ENCODE measurements around the gene IGFN1. TPM values are rescaled to one million over a fixed set of nuclear protein-coding genes. Genes with fewer than 3 reads are reported as not detected.
A peak's percentile ranks its signal among the peaks of the same experiment; 100 is the strongest.

Gene IGFN1
- total and polyA plus RNA-seq, 2 donors from 2014 or later = 2.8 TPM; not detected in 1

GRCh38 chr1:201146626-201147390 is 43.8 kb upstream of the IGFN1 start:
- Histone ChIP-seq H3K9me3 (ENCODE audit: control insufficient read depth in 2 of 3, insufficient read depth in 1 of 3, low read length in 3 of 3) (no peaks in the 10 kb centered on the region), H3K9ac (ENCODE audit: low read length in 3 of 3) (no peak overlapping the region), H3K4me3 (ENCODE audit: low read length in 3 of 3) (no peak overlapping the region), H3K36me3 (ENCODE audit: control insufficient read depth in 2 of 3, insufficient read depth in 3 of 3, low read length in 3 of 3) (peaks cover 7 to 40% (median 39%) of the 10 kb centered on the region in 3 donors), H3K27ac (ENCODE audit: low read depth in 2 of 2, low read length in 2 of 2) (no peak overlapping the region), H3K4me1 (ENCODE audit: control insufficient read depth in 2 of 3, insufficient read depth in 2 of 3, low read depth in 1 of 3, low read length in 3 of 3) (no peaks in the 10 kb centered on the region), H3K27me3 (ENCODE audit: control insufficient read depth, insufficient read depth, low read length) (no peaks in the 10 kb centered on the region)
- FAIRE-seq (no peak), DNase-seq (peak in 1 of 5 donors; percentile 68)
- no peak for TF ChIP-seq CTCF (IDR thresholded peaks at IDR 0.05; ENCODE audit: borderline replicate concordance, extremely low read depth, insufficient read depth)
- intact Hi-C loops (cut with DNase I) = no loop called here

- Histone ChIP-seq H3K9ac (ENCODE audit: low read length in 3 of 3) (no peak overlapping the region), H3K4me3 (ENCODE audit: low read length in 3 of 3) (no peak overlapping the region), H3K4me1 (ENCODE audit: control insufficient read depth in 2 of 3, insufficient read depth in 2 of 3, low read depth in 1 of 3, low read length in 3 of 3) (no peaks in the 10 kb centered on the region), H3K36me3 (ENCODE audit: control insufficient read depth in 2 of 3, insufficient read depth in 3 of 3, low read length in 3 of 3) (peaks cover 7 to 37% (median 32%) of the 10 kb centered on the region in 3 donors), H3K9me3 (ENCODE audit: control insufficient read depth in 2 of 3, insufficient read depth in 1 of 3, low read length in 3 of 3) (no peaks in the 10 kb centered on the region), H3K27me3 (ENCODE audit: control insufficient read depth, insufficient read depth, low read length) (no peaks in the 10 kb centered on the region), H3K27ac (ENCODE audit: low read depth in 2 of 2, low read length in 2 of 2) (no peak overlapping the region)
- no peak for FAIRE-seq
- intact Hi-C loops (cut with DNase I) = no loop called here
- DNase-seq = peak in 1 of 5 donors; percentile 19
- TF ChIP-seq CTCF (IDR thresholded peaks at IDR 0.05; ENCODE audit: borderline replicate concordance, extremely low read depth, insufficient read depth) = no peak
Measured at GRCh38 chr1:201147396-201148015, 43.1 kb upstream of the IGFN1 start.

GRCh38 chr1:201149400-201149799 is 41.2 kb upstream of the IGFN1 start:
- peaks cover 7 to 23% (median 15%) of the 10 kb centered on the region in 3 donors for H3K36me3 ChIP-seq (ENCODE audit: control insufficient read depth in 2 of 3, insufficient read depth in 3 of 3, low read length in 3 of 3)
- peaks cover 0 to 3% (median 0%) of the 10 kb centered on the region in 3 donors for H3K4me1 ChIP-seq (ENCODE audit: control insufficient read depth in 2 of 3, insufficient read depth in 2 of 3, low read depth in 1 of 3, low read length in 3 of 3)
- H3K27ac ChIP-seq (ENCODE audit: low read depth in 2 of 2, low read length in 2 of 2) = no peak overlapping the region
- H3K27me3 ChIP-seq (ENCODE audit: control insufficient read depth, insufficient read depth, low read length) = no peaks in the 10 kb centered on the region
- H3K9me3 ChIP-seq (ENCODE audit: control insufficient read depth in 2 of 3, insufficient read depth in 1 of 3, low read length in 3 of 3) = no peaks in the 10 kb centered on the region
- DNase-seq (peak in 2 of 5 donors; percentile 49 to 63), FAIRE-seq (no peak)
- no peak overlapping the region for H3K4me3 ChIP-seq (ENCODE audit: low read length in 3 of 3)
- no peak overlapping the region for H3K9ac ChIP-seq (ENCODE audit: low read length in 3 of 3)
- peak; percentile 33 for TF ChIP-seq CTCF (IDR thresholded peaks at IDR 0.05; ENCODE audit: borderline replicate concordance, extremely low read depth, insufficient read depth)
- intact Hi-C loops (cut with DNase I) = no loop called here
